Measurements from ENCODE around the gene GPR137B. TPM values are rescaled to one million over a fixed set of nuclear protein-coding genes. Genes with fewer than 3 reads are reported as not detected.
A peak's percentile ranks its signal among the peaks of the same experiment; 100 is the strongest.

Gene GPR137B
- total and polyA plus RNA-seq, 4 donors = 21.6 to 52.1 (median 38.4) TPM

GRCh38 chr1:236128646-236129178 lies 13.6 kb upstream of the GPR137B start:
- peak in 2 of 6 donors; percentile 65 to 67 for DNase-seq (ENCODE audit: low read depth in 4 of 6, low spot score in 6 of 6)
- Histone ChIP-seq H3K36me3 (ENCODE audit: control insufficient read depth, insufficient read depth, low read length) (no peaks in the 10 kb centered on the region), H3K4me3 (ENCODE audit: low read depth, low read length) (no peak overlapping the region), H3K9me3 (ENCODE audit: control insufficient read depth, insufficient read depth, low read length) (no peaks in the 10 kb centered on the region), H3K4me1 (ENCODE audit: control insufficient read depth, insufficient read depth, low read length) (peaks cover 19% of the 10 kb centered on the region), H3K27me3 (ENCODE audit: control insufficient read depth, insufficient read depth, low read length) (no peaks in the 10 kb centered on the region), H3K27ac (ENCODE audit: low read depth, low read length) (peak overlapping the region; percentile 83)
- WGBS (ENCODE audit: insufficient coverage) = 51% methylated on average over 10 of the region's 10 CpGs

GRCh38 chr1:236129306-236129705 lies 13.0 kb upstream of the GPR137B start:
- DNase-seq (ENCODE audit: low read depth in 4 of 6, low spot score in 6 of 6) = peak in 2 of 6 donors; percentile 62 to 75
- Histone ChIP-seq H3K36me3 (ENCODE audit: control insufficient read depth, insufficient read depth, low read length) (no peaks in the 10 kb centered on the region), H3K4me1 (ENCODE audit: control insufficient read depth, insufficient read depth, low read length) (peaks cover 19% of the 10 kb centered on the region), H3K9me3 (ENCODE audit: control insufficient read depth, insufficient read depth, low read length) (no peaks in the 10 kb centered on the region), H3K4me3 (ENCODE audit: low read depth, low read length) (no peak overlapping the region), H3K27ac (ENCODE audit: low read depth, low read length) (peak overlapping the region; percentile 83), H3K27me3 (ENCODE audit: control insufficient read depth, insufficient read depth, low read length) (no peaks in the 10 kb centered on the region)
- WGBS (ENCODE audit: insufficient coverage) = 55% methylated on average over 4 of the region's 5 CpGs

- 87% methylated on average over 3 of the region's 3 CpGs for WGBS (ENCODE audit: insufficient coverage)
These were observed 12.0 kb upstream of the GPR137B start for GRCh38 chr1:236130372-236130771.

DNA sequence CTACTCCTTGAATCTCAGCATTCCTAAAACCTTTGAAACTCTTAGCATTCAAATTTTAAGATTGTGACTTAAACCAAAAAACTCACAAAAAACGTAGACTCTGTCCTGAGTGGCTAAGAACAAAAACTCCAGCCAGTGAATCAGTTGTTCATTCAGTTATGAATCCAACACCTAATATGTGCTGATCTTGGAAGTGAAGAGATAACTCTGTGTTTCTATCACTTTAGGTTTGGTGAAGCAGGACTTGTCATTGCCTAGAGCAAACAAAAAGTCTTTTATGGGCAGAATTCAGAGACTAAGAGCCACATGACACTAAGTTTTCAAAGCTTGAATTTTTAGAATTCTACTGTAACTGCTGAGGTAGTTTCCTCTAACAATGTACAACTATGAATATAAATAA lies 10.4 kb upstream of the GPR137B start:
- no peaks in the 10 kb centered on the region for H3K9me3 ChIP-seq (ENCODE audit: control insufficient read depth, insufficient read depth, low read length)
- no peak overlapping the region for H3K27ac ChIP-seq (ENCODE audit: low read depth, low read length)
- DNase-seq (ENCODE audit: low read depth in 4 of 6, low spot score in 6 of 6) = no peak
- no peak overlapping the region for H3K4me3 ChIP-seq (ENCODE audit: low read depth, low read length)
- peaks cover 18% of the 10 kb centered on the region for H3K4me1 ChIP-seq (ENCODE audit: control insufficient read depth, insufficient read depth, low read length)
- no peaks in the 10 kb centered on the region for H3K27me3 ChIP-seq (ENCODE audit: control insufficient read depth, insufficient read depth, low read length)
- WGBS (ENCODE audit: insufficient coverage) = no CpG with 5 or more reads among the region's 1 CpG
- H3K36me3 ChIP-seq (ENCODE audit: control insufficient read depth, insufficient read depth, low read length) = no peaks in the 10 kb centered on the region

More at GRCh38 chr1:236130372-236130771, 12.0 kb upstream of the GPR137B start:
- Histone ChIP-seq H3K27ac (ENCODE audit: low read depth, low read length) (no peak overlapping the region), H3K4me1 (ENCODE audit: control insufficient read depth, insufficient read depth, low read length) (peaks cover 19% of the 10 kb centered on the region), H3K4me3 (ENCODE audit: low read depth, low read length) (no peak overlapping the region), H3K9me3 (ENCODE audit: control insufficient read depth, insufficient read depth, low read length) (no peaks in the 10 kb centered on the region), H3K36me3 (ENCODE audit: control insufficient read depth, insufficient read depth, low read length) (no peaks in the 10 kb centered on the region), H3K27me3 (ENCODE audit: control insufficient read depth, insufficient read depth, low read length) (no peaks in the 10 kb centered on the region)
- no peak for DNase-seq (ENCODE audit: low read depth in 4 of 6, low spot score in 6 of 6)

DNA sequence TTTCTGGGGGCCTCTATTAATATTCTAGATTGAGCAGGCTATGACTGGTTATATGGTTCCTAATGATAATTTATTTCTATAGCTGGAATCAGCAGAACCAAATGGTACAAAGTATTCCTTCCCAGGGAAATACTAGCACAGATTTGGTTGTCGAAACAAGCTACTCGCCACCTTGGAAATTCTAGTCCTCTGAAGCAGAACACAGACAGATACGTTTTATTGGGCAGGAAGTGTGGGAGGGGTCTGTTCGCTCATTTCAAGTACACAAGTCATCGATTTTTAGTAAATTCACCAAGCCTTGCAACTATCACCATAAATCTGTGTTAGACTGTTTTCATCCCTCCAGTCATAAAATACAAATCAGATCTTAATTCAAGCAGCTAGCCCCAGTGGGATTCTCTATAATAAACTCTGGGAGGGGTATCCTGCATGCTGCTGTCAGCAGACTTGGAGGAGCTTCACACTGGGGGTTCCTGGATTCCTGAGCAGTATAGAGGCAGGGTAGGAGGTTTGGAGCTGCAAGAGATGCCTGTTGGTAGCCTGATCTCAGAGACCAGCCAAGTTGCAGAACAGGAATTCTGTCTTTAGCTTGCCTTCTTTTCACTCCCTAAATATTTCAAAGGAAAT lies 9.8 kb upstream of the GPR137B start:
- H3K27ac ChIP-seq (ENCODE audit: low read depth, low read length) = no peak overlapping the region
- H3K36me3 ChIP-seq (ENCODE audit: control insufficient read depth, insufficient read depth, low read length) = no peaks in the 10 kb centered on the region
- no peaks in the 10 kb centered on the region for H3K9me3 ChIP-seq (ENCODE audit: control insufficient read depth, insufficient read depth, low read length)
- DNase-seq (ENCODE audit: low read depth in 4 of 6, low spot score in 6 of 6) = no peak
- H3K4me3 ChIP-seq (ENCODE audit: low read depth, low read length) = no peak overlapping the region
- peaks cover 16% of the 10 kb centered on the region for H3K4me1 ChIP-seq (ENCODE audit: control insufficient read depth, insufficient read depth, low read length)
- WGBS (ENCODE audit: insufficient coverage) = 100% methylated on average over 1 of the region's 5 CpGs
- H3K27me3 ChIP-seq (ENCODE audit: control insufficient read depth, insufficient read depth, low read length) = no peaks in the 10 kb centered on the region

- H3K36me3 ChIP-seq (ENCODE audit: control insufficient read depth, insufficient read depth, low read length) = no peaks in the 10 kb centered on the region
- DNase-seq (ENCODE audit: low read depth in 4 of 6, low spot score in 6 of 6) = no peak
- H3K9me3 ChIP-seq (ENCODE audit: control insufficient read depth, insufficient read depth, low read length) = no peaks in the 10 kb centered on the region
- no peak overlapping the region for H3K27ac ChIP-seq (ENCODE audit: low read depth, low read length)
- no peak overlapping the region for H3K4me3 ChIP-seq (ENCODE audit: low read depth, low read length)
- no peaks in the 10 kb centered on the region for H3K27me3 ChIP-seq (ENCODE audit: control insufficient read depth, insufficient read depth, low read length)
- 67% methylated on average over 1 of the region's 7 CpGs for WGBS (ENCODE audit: insufficient coverage)
- H3K4me1 ChIP-seq (ENCODE audit: control insufficient read depth, insufficient read depth, low read length) = peaks cover 12% of the 10 kb centered on the region
These were observed 9.0 kb upstream of the GPR137B start for GRCh38 chr1:236133339-236133738.

DNA sequence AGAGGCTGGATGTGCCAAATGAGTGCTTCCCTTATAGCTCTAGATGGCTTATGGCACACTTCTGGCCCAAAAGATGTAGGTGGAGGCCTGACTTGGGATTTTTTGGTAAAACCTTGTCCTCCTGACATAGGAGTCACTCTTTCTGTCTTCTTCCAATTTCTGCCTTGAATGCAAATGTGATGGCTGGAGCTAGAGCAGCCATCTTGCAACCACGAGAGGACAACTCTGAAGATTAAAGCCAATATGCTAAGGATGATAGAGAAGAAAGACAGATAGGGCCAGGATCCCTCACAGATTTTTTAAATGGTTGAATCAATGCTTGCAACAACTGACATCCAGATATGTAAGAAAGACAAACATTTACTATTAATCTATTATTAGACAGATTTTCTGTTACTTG lies 8.5 kb upstream of the GPR137B start:
- DNase-seq (ENCODE audit: low read depth in 4 of 6, low spot score in 6 of 6) = no peak
- Histone ChIP-seq H3K27ac (ENCODE audit: low read depth, low read length) (no peak overlapping the region), H3K4me3 (ENCODE audit: low read depth, low read length) (no peak overlapping the region), H3K36me3 (ENCODE audit: control insufficient read depth, insufficient read depth, low read length) (no peaks in the 10 kb centered on the region), H3K4me1 (ENCODE audit: control insufficient read depth, insufficient read depth, low read length) (peaks cover 8% of the 10 kb centered on the region), H3K27me3 (ENCODE audit: control insufficient read depth, insufficient read depth, low read length) (no peaks in the 10 kb centered on the region), H3K9me3 (ENCODE audit: control insufficient read depth, insufficient read depth, low read length) (no peaks in the 10 kb centered on the region)
- no CpG with 5 or more reads among the region's 1 CpG for WGBS (ENCODE audit: insufficient coverage)

DNA sequence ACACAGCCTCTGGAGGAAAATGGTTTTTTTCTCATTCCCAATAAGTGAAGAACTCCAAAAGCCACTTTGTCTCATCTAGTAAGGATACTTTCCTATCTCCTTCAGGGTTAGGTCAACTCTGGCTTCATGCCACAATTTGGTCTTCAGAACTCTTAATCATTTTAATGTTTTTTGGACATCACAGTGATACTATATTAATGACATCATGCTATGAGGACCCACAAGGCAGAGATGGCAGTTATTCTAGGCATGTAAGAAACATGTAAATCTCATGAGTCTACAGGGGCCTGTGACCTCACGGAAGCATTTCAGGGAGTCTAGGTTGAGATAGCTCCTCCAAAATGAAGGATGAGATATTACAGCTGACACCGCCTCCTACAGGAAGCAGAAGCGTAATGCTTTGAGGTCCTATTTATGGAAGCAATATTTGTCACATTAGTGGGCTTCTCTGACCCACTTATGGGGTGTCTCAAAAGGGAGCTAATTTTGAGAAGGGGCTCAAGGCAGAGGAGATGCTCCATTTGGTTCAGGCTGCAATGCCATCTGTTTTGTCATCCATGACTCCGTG lies 5.0 kb upstream of the GPR137B start:
- Histone ChIP-seq H3K4me3 (ENCODE audit: low read depth, low read length) (no peak overlapping the region), H3K4me1 (ENCODE audit: control insufficient read depth, insufficient read depth, low read length) (peaks cover 9% of the 10 kb centered on the region), H3K27me3 (ENCODE audit: control insufficient read depth, insufficient read depth, low read length) (no peaks in the 10 kb centered on the region), H3K27ac (ENCODE audit: low read depth, low read length) (no peak overlapping the region), H3K9me3 (ENCODE audit: control insufficient read depth, insufficient read depth, low read length) (no peaks in the 10 kb centered on the region), H3K36me3 (ENCODE audit: control insufficient read depth, insufficient read depth, low read length) (no peaks in the 10 kb centered on the region)
- DNase-seq (ENCODE audit: low read depth in 4 of 6, low spot score in 6 of 6) = no peak
- 100% methylated on average over 4 of the region's 4 CpGs for WGBS (ENCODE audit: insufficient coverage)

- Histone ChIP-seq H3K4me1 (ENCODE audit: control insufficient read depth, insufficient read depth, low read length) (peaks cover 19% of the 10 kb centered on the region), H3K36me3 (ENCODE audit: control insufficient read depth, insufficient read depth, low read length) (no peaks in the 10 kb centered on the region)
- 81% methylated on average over 3 of the region's 4 CpGs for WGBS (ENCODE audit: insufficient coverage)
These were observed 2.8 kb upstream of the GPR137B start for GRCh38 chr1:236139495-236139894.

More at GRCh38 chr1:236139495-236139894, 2.8 kb upstream of the GPR137B start:
- Histone ChIP-seq H3K9me3 (ENCODE audit: control insufficient read depth, insufficient read depth, low read length) (no peaks in the 10 kb centered on the region), H3K27me3 (ENCODE audit: control insufficient read depth, insufficient read depth, low read length) (no peaks in the 10 kb centered on the region), H3K4me3 (ENCODE audit: low read depth, low read length) (no peak overlapping the region), H3K27ac (ENCODE audit: low read depth, low read length) (no peak overlapping the region)
- DNase-seq (ENCODE audit: low read depth in 4 of 6, low spot score in 6 of 6) = no peak

All from spinal cord (tissue), 10 donors.